Activated CD8-positive, alpha-beta T cell treated with anti-CD3 and anti-CD28 coated beads, Interleukin-2, amount 10 ng/mL, durations not matched to agents 7 days and 5 days (primary cell): ENCODE data around the gene TMIE. TPM values are rescaled to one million over a fixed set of nuclear protein-coding genes. Genes with fewer than 3 reads are reported as not detected.

Source experiments
- ATAC-seq: fragments of 150-1000 bp; cut with Tn5 transposase; one replicate; pipeline ENCODE4 v1.10.0; 2021; ENCODE audit warnings: moderate library complexity
- CTCF ChIA-PET: fragments of 350-600 bp; sonication (Branson Sonifier 250); formaldehyde crosslinking; loops from one replicate; lab custom pipeline; 2021; ENCODE audit warnings: antibody characterized with exemption; lab: Charles Lee
- POLR2A ChIA-PET: fragments of 350-600 bp; sonication (Branson Sonifier 250); formaldehyde crosslinking; loops from one replicate; lab custom pipeline; 2021; ENCODE audit warnings: antibody characterized with exemption; lab: Charles Lee
- DNase-seq: peaks from one replicate; pipeline ENCODE4 v3.0.0-alpha.2; 2020
- H3K27ac Mint-ChIP-seq: one replicate; pipeline ENCODE4 v1.8.0; 2021; ENCODE audit warnings: mild to moderate bottlenecking, mixed read lengths
- H3K27me3 Mint-ChIP-seq: one replicate; pipeline ENCODE4 v1.8.0; 2021; ENCODE audit warnings: low read depth, mixed read lengths
- H3K36me3 Mint-ChIP-seq: one replicate; pipeline ENCODE4 v1.8.0; 2021; ENCODE audit warnings: low read depth, mixed read lengths
- H3K4me1 Mint-ChIP-seq: one replicate; pipeline ENCODE4 v1.8.0; 2021; ENCODE audit warnings: low read depth, mixed read lengths
- H3K4me3 Mint-ChIP-seq: one replicate; pipeline ENCODE4 v1.8.0; 2021; ENCODE audit warnings: mild to moderate bottlenecking, mixed read lengths
- H3K9me3 Mint-ChIP-seq: one replicate; pipeline ENCODE4 v1.8.0; 2022; ENCODE audit warnings: mixed read lengths; ENCODE audit not compliant: insufficient read depth
- total RNA-seq, 2 experiments: library from RNA; stranded (reverse); gene quantifications; one replicate each; pipeline ENCODE4 v1.2.3, GENCODE V29; 2021

The TMIE gene
- total RNA-seq, 2 experiments from 2014 or later: 0.34 TPM; not detected in 1

DNA sequence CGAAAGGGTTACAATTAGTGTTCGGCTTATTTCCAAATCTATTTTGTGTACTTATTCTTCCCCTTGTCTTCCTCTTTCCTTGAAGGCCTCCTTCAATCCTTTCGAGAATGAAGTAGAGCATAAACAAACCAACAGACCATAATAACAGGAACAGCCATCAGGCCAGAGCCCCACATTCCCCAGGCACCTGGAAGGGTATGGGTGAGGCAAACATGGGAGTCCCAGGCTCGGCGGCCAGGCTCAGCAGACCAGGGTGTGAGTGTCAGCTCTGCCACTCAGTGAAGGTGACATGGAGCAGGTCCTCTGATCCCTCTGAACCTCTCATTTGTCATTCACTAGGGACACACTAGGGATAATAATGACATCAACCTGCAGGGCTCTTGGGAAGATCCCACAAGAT is 21.5 kb upstream of the TMIE start:
- DNase-seq (no peak), ATAC-seq (no peak)
- CTCF ChIA-PET: interaction anchor here (1.1 kb wide), 1 partner anchor 191 kb away, joined by 3 read pairs; no protein-coding TSS in a partner anchor
- Mint-ChIP-seq H3K4me3 (no peak overlapping the region), H3K27ac (no peak overlapping the region), H3K4me1 (no peaks in the 10 kb centered on the region), H3K27me3 (no peaks in the 10 kb centered on the region), H3K9me3 (no peaks in the 10 kb centered on the region), H3K36me3 (no peaks in the 10 kb centered on the region)
- POLR2A ChIA-PET: interaction anchor here (0.6 kb wide), 1 partner anchor 1637 kb away, joined by 5 read pairs; no protein-coding TSS in a partner anchor

DNA sequence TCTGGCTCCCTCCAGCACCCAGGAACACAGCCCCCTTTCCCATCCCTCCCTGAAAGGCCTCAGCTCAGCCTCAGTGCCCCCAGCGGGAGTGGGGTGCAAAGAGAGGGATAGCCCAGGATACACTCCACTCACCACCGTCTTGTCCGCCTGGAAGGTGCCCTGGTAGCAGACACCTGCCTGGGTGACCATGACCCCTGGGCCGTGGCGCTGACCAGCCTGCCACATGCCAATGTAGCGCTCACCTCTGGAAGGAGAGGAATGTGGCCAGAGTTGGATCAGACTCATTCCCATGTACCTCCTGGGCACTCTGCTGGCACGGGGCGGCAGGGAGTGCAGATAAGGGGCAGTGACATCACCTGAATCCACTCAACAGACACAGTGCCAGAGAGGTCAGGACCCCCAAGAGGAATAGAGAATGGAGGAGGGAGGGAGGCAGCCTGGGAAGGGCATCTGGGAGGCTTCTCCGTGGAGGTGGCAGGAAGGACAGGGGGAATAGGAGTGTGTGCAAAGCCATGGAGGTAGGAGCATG is 20.8 kb upstream of the TMIE start:
- H3K9me3 Mint-ChIP-seq: no peaks in the 10 kb centered on the region
- ChIA-PET POLR2A (interaction anchor here (0.6 kb wide), 1 partner anchor 1637 kb away, joined by 5 read pairs; no protein-coding TSS in a partner anchor), CTCF (no interaction called here)
- H3K4me1 Mint-ChIP-seq: no peaks in the 10 kb centered on the region
- H3K4me3 Mint-ChIP-seq: no peak overlapping the region
- no peaks in the 10 kb centered on the region for H3K27me3 Mint-ChIP-seq
- H3K36me3 Mint-ChIP-seq: no peaks in the 10 kb centered on the region
- DNase-seq (no peak), ATAC-seq (no peak)
- no peak overlapping the region for H3K27ac Mint-ChIP-seq

DNA sequence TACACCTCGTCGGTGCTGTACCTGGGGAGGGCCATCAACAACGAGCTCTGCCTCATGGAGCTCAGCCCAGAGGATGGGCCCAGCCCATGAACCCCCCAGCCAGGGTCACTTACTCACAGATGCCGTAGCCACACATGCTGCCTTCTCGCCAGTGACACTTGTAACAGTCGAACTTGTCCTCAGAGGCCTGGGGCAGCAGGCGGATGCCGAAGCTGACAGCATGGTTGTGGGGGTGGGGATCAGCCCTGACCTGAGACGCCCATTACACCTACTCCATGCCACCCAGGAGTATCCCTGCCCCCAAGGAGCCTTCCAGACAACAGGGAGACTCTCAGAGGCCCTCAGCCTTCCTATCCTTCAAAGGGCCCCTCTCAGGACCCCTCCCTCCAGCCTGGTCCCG is 19.8 kb upstream of the TMIE start:
- ChIA-PET POLR2A (no interaction called here), CTCF (no interaction called here)
- Mint-ChIP-seq H3K36me3 (no peaks in the 10 kb centered on the region), H3K4me1 (no peaks in the 10 kb centered on the region), H3K9me3 (no peaks in the 10 kb centered on the region), H3K4me3 (no peak overlapping the region), H3K27me3 (no peaks in the 10 kb centered on the region), H3K27ac (no peak overlapping the region)
- no peak for ATAC-seq
- no peak for DNase-seq

DNA sequence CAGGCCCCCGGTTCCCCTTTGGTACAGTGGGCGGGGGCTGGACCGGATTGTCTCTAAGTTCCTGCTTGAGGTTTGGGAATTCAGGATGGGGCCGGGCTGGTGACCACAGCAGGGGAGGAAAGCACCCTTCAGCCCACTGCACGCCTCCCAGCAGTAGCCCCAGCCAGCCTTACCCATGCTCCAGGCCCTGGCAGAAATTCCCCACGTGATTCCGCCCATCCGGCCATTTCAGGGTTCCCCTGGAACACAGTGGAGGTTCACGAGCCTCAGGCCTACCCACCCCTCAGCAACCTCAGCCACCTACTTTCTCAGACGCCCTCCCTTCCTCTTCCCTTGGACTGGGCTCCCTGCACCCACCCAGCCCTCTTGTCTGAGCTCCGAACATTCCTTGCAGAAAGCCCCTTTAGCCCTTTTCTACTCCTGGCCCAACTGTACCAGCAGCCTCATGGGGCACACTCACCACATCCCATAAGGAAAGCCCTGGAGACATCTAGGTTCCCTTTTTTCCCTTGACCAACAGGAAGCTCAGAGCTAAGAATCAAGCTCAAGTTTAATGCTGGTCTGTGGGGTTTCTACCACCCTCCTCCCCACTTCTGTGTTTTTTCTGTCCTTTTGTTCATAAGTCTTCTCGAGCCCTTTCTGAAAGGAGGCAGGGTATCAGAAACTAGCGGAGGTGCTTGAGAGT is 19.2 kb upstream of the TMIE start:
- Mint-ChIP-seq H3K36me3 (no peaks in the 10 kb centered on the region), H3K4me3 (no peak overlapping the region), H3K27ac (no peak overlapping the region), H3K4me1 (no peaks in the 10 kb centered on the region), H3K9me3 (no peaks in the 10 kb centered on the region), H3K27me3 (no peaks in the 10 kb centered on the region)
- ChIA-PET CTCF (interaction anchor here (1.2 kb wide), 1 partner anchor 193 kb away, joined by 3 read pairs; no protein-coding TSS in a partner anchor), POLR2A (no interaction called here)
- DNase-seq (no peak), ATAC-seq (no peak)

DNA sequence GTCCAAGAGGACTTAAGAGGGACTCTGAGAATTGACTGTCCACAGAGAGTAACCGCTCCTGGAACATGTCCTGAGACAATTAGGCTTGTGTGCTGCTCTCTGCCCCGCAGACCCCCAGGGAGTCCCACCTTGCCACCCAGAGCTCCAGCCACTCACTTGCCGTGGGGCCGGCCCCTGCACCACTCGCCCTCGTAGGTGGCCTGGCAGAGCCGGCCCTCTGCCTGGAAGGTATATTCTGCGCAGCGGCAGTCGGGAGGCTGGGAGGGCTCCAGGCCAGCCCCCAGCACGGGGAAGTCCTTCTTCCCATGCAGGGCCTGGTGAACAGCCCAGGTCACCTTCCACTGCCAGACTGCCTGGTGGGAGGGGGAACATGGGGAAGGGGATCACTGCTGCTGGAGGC is 18.2 kb upstream of the TMIE start:
- POLR2A ChIA-PET: no interaction called here
- CTCF ChIA-PET: interaction anchor here (1.2 kb wide), 1 partner anchor 194 kb away, joined by 3 read pairs; no protein-coding TSS in a partner anchor
- no peak overlapping the region for H3K27ac Mint-ChIP-seq
- no peak for ATAC-seq
- H3K4me3 Mint-ChIP-seq: no peak overlapping the region
- no peaks in the 10 kb centered on the region for H3K36me3 Mint-ChIP-seq
- H3K4me1 Mint-ChIP-seq: no peaks in the 10 kb centered on the region
- H3K27me3 Mint-ChIP-seq: no peaks in the 10 kb centered on the region
- H3K9me3 Mint-ChIP-seq: no peaks in the 10 kb centered on the region
- DNase-seq: no peak

DNA sequence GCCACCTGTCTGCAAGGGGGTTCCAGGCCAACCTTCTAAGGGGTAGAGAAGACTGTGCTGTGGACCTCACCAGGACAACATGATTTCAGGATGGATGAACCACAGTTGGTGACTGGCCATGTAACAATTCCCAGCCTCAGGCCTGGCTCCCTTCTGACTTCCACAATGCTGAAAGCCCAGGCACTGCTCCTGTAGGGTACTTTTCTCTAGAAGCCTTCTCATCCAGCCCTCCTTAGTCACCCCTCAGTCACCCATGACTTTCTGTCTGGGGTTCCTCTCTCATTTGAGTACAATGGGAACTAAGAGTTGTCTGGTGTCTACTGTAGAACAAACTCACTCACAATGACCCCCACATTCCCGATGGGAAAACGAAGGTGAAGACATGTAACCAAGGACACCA is 16.3 kb upstream of the TMIE start:
- Mint-ChIP-seq H3K27ac (no peak overlapping the region), H3K4me1 (no peaks in the 10 kb centered on the region), H3K4me3 (no peak overlapping the region), H3K9me3 (no peaks in the 10 kb centered on the region), H3K27me3 (no peaks in the 10 kb centered on the region), H3K36me3 (no peaks in the 10 kb centered on the region)
- DNase-seq (no peak), ATAC-seq (no peak)
- CTCF ChIA-PET: no interaction called here
- POLR2A ChIA-PET: no interaction called here

DNA sequence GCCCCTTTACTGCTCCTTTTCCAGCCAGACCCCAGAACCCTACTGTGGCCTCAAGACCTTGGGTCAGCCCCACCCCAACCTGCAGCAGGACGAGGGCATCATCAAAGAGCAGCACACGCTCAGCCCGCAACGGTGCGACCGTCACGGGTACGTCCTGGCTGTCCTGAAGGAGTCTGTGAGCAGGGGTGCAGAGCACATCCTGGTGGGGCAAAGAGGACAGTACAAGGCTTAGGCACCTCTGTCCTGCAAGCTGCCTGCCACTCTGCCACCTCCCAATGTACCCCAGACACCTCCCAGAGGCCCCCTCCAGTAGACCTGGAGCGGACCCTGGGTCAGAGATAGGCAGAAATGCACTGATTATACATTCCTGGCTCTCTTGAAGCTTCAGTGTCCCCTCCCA is 15.7 kb upstream of the TMIE start:
- H3K36me3 Mint-ChIP-seq: no peaks in the 10 kb centered on the region
- H3K9me3 Mint-ChIP-seq: no peaks in the 10 kb centered on the region
- no peak for DNase-seq
- no peak overlapping the region for H3K27ac Mint-ChIP-seq
- ChIA-PET CTCF (no interaction called here), POLR2A (no interaction called here)
- no peak overlapping the region for H3K4me3 Mint-ChIP-seq
- no peaks in the 10 kb centered on the region for H3K27me3 Mint-ChIP-seq
- ATAC-seq: no peak
- H3K4me1 Mint-ChIP-seq: no peaks in the 10 kb centered on the region

DNA sequence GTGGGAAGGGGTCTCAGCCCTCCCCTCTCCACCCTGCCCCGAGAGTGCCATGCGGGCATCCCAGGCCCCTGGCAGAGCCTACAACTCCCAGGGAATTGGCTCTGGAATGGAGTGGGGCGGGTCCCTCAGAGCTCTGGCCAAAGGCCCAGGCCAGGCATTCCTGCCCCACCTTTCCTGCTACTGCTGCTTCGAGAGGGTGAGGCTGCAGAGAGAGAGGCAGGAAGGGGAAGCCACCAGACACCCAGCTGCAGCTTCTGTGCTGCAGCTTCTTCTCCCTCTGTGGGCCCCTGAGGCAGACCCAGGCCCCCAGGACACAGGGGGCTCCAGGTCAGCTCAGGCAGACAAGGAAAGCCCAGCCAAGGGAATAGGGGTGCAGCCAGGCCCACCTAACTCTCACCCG is 10.4 kb upstream of the TMIE start:
- Mint-ChIP-seq H3K27ac (no peak overlapping the region), H3K9me3 (no peaks in the 10 kb centered on the region), H3K36me3 (no peaks in the 10 kb centered on the region), H3K27me3 (peaks cover 13% of the 10 kb centered on the region), H3K4me3 (no peak overlapping the region), H3K4me1 (peaks cover 29% of the 10 kb centered on the region)
- DNase-seq (no peak), ATAC-seq (no peak)
- ChIA-PET CTCF (no interaction called here), POLR2A (no interaction called here)

DNA sequence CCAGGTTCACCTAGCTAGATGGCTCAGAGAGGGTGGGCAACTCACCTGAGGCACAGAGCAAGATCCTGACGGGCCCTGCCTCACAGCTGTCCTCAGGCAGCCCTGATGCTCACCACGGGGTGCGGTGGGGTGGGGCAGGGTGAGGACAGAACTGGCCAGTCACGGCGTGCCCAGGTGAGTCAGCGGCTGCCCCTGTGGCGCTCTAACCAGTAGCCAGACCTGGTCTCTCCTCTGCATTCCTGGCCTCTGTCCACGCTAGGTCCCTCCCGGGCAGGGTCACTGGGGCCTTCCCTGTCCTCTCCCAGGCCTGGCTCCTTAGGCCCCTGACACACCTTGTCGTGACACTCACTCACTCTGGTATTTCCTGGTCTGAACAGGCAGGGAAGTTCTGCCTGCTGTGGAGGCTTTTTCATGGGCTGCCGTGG is 8.6 kb upstream of the TMIE start:
- Mint-ChIP-seq H3K9me3 (no peaks in the 10 kb centered on the region), H3K27me3 (peaks cover 14% of the 10 kb centered on the region), H3K4me1 (peaks cover 34% of the 10 kb centered on the region), H3K4me3 (peak overlapping the region; percentile 71), H3K27ac (peak overlapping the region; percentile 30), H3K36me3 (no peaks in the 10 kb centered on the region)
- POLR2A ChIA-PET: no interaction called here
- DNase-seq (no peak), ATAC-seq (no peak)
- CTCF ChIA-PET: interaction anchor here (1.2 to 1.3 kb wide), 2 partner anchors 11 to 205 kb away, joined by 3 to 5 read pairs; no protein-coding TSS in a partner anchor

DNA sequence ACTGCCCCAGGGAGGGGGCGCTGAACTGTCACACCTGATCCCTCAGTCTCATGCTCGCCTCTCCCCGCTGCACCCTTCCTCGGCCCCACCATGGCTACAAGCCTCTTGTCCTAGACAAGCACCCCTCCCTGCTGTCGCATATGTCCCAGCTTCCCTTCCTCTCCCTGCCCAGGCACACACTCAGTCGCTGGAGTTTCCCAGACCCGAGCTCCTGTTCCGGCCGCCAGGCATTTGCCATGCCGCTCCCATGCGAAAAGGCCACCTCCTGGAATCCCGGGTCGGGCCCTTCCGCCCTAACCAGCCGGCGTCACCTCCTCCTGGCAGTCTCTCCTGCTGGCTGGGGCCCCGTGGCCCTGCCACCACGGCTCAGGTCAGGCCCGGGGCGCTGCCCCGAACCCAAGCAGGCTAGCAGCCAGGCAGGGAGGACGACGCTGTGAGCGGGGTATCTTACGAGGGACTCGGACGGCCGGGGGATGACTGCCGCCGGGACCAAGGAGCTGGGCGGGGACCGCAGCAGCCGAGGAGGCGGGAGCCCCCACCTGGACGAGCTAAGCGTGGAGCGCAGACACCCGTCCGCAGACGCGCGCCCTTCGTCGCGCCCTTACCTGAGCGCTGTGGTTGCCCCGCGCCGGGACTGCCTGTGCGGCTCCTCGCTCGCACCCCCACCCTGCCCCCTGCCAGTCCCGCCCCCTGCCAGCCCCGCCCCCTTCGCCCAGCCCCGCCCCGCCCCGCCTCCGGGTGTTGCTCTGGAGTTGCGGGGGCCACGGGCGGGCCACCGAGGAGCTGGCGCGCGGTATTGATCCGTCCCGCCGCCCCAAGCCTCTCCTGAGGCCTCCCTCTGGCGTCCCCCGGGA is 7.9 kb upstream of the TMIE start, which contains the start of gene ALS2CL:
Gene ALS2CL (minus strand): TSS at position 642 of the 854 bp plus-strand sequence. CDS start 4,239 bp downstream, outside the sequence.
- peaks cover 34% of the 10 kb centered on the region for H3K4me1 Mint-ChIP-seq
- peak; percentile 79 for ATAC-seq
- DNase-seq: peak; percentile 65
- no peaks in the 10 kb centered on the region for H3K9me3 Mint-ChIP-seq
- POLR2A ChIA-PET: no interaction called here
- H3K4me3 Mint-ChIP-seq: peak within 1 kb of the TSS; percentile 71
- CTCF ChIA-PET: interaction anchor here (0.7 to 1.3 kb wide), 4 partner anchors 10 to 206 kb away, joined by 3 to 5 read pairs (median 3); no protein-coding TSS in a partner anchor
- peak within 1 kb of the TSS; percentile 50 for H3K27ac Mint-ChIP-seq
- H3K36me3 Mint-ChIP-seq: no peaks in the 10 kb centered on the region
- H3K27me3 Mint-ChIP-seq: peaks cover 16% of the 10 kb centered on the region

DNA sequence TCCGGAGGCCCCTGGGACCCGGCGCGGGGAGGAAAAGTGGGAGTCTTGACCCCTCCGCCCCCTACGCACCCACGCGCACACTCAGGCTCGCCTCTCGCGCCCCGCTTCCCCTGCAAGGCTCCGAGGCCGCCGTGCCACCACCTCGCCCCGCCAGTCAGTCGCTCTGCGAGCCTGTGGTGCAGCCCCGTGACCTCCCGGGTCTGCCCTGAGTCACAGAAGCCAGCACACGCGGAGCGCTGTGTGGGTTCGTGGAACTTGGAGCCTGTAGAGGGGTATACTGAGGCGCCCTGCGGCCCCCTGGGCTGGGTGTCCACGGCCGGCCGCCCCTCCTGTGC is 7.3 kb upstream of the TMIE start:
- Mint-ChIP-seq H3K27ac (no peak overlapping the region), H3K4me1 (peaks cover 34% of the 10 kb centered on the region), H3K27me3 (peaks cover 16% of the 10 kb centered on the region), H3K9me3 (no peaks in the 10 kb centered on the region), H3K4me3 (peak overlapping the region; percentile 34), H3K36me3 (no peaks in the 10 kb centered on the region)
- ChIA-PET POLR2A (no interaction called here), CTCF (interaction anchor here (0.7 to 1.3 kb wide), 4 partner anchors 10 to 206 kb away, joined by 3 to 5 read pairs (median 3); no protein-coding TSS in a partner anchor)
- peak; percentile 21 for ATAC-seq
- DNase-seq: peak; percentile 37
